Measurements from ENCODE around the gene MAPK8IP2. TPM values are rescaled to one million over a fixed set of nuclear protein-coding genes. Genes with fewer than 3 reads are reported as not detected.

The MAPK8IP2 gene
- total and polyA plus RNA-seq, 2 of the 13 experiments (the other 11 are each of a cell fraction or from before 2014, with no cell fraction given), result 1.3 to 2.6 TPM

DNA sequence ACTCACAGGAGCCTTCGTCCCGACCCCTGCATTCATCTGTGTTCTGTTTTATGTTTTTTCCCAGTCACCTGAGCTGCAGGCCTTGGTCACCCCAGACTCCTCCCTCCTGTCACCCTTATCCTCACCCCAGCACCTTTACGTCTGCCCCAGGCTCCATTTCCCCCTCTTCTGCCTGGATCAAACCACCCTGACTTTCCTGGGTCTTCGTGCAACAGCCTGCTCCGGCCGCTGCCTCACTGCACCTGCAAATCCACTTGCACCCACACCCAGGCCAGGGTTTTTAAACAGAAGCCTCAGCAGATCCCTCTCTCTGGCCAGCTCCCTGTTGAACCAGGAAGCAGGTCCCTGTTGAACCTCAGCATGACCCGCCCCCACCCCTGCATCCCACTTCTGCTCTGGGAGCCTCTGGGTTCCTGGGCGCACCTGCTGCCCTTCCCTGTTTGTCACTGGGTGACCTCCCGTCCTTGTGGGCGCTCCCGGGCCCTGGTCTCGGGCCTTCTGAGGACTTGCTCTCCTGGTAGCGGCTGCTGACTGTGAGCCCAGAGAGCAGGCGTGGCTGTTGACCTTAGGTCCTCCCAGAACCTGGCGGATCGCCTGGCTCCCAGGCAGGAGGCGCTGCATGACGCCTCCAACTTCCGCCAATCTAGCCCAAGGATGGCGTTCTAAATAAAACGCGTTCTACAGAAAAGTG, 12.8 kb downstream of the MAPK8IP2 start (continued):
- TF ChIP-seq HMGXB4 (CRISPR knock-in tag; IDR thresholded peaks at IDR 0.05; ENCODE audit: borderline replicate concordance in 1 of 2, low read depth in 1 of 2), result peak; percentile 67 to 70; a peak in 2 of 4 replicates
- TF ChIP-seq, protein P1, sequence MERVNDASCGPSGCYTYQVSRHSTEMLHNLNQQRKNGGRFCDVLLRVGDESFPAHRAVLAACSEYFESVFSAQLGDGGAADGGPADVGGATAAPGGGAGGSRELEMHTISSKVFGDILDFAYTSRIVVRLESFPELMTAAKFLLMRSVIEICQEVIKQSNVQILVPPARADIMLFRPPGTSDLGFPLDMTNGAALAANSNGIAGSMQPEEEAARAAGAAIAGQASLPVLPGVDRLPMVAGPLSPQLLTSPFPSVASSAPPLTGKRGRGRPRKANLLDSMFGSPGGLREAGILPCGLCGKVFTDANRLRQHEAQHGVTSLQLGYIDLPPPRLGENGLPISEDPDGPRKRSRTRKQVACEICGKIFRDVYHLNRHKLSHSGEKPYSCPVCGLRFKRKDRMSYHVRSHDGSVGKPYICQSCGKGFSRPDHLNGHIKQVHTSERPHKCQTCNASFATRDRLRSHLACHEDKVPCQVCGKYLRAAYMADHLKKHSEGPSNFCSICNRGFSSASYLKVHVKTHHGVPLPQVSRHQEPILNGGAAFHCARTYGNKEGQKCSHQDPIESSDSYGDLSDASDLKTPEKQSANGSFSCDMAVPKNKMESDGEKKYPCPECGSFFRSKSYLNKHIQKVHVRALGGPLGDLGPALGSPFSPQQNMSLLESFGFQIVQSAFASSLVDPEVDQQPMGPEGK (CRISPR knock-in tag; IDR thresholded peaks at IDR 0.05), result no peak
- TF ChIP-seq, protein P2, sequence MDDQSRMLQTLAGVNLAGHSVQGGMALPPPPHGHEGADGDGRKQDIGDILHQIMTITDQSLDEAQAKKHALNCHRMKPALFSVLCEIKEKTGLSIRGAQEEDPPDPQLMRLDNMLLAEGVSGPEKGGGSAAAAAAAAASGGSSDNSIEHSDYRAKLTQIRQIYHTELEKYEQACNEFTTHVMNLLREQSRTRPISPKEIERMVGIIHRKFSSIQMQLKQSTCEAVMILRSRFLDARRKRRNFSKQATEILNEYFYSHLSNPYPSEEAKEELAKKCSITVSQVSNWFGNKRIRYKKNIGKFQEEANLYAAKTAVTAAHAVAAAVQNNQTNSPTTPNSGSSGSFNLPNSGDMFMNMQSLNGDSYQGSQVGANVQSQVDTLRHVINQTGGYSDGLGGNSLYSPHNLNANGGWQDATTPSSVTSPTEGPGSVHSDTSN (CRISPR knock-in tag; IDR thresholded peaks at IDR 0.05; ENCODE audit: borderline replicate concordance), result no peak
- TF ChIP-seq, protein P3, sequence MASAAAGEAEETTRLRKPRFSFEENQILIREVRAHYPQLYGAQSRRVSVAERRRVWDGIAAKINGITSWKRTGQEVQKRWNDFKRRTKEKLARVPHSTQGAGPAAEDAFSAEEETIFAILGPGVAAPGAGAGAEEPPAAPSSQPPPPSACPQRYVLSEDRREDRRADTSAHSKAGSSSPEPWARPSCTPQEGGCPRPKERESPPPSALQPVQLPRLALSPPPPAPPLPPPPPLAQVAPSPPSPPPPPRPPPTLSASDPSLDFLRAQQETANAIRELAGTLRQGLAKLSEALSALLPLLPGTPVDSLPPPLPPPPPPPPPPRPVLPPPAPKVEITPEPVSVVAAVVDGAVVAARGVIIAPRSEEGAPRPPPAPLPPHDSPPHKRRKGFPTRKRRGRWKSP (CRISPR knock-in tag; IDR thresholded peaks at IDR 0.05), result no peak
- TF ChIP-seq, protein P4, sequence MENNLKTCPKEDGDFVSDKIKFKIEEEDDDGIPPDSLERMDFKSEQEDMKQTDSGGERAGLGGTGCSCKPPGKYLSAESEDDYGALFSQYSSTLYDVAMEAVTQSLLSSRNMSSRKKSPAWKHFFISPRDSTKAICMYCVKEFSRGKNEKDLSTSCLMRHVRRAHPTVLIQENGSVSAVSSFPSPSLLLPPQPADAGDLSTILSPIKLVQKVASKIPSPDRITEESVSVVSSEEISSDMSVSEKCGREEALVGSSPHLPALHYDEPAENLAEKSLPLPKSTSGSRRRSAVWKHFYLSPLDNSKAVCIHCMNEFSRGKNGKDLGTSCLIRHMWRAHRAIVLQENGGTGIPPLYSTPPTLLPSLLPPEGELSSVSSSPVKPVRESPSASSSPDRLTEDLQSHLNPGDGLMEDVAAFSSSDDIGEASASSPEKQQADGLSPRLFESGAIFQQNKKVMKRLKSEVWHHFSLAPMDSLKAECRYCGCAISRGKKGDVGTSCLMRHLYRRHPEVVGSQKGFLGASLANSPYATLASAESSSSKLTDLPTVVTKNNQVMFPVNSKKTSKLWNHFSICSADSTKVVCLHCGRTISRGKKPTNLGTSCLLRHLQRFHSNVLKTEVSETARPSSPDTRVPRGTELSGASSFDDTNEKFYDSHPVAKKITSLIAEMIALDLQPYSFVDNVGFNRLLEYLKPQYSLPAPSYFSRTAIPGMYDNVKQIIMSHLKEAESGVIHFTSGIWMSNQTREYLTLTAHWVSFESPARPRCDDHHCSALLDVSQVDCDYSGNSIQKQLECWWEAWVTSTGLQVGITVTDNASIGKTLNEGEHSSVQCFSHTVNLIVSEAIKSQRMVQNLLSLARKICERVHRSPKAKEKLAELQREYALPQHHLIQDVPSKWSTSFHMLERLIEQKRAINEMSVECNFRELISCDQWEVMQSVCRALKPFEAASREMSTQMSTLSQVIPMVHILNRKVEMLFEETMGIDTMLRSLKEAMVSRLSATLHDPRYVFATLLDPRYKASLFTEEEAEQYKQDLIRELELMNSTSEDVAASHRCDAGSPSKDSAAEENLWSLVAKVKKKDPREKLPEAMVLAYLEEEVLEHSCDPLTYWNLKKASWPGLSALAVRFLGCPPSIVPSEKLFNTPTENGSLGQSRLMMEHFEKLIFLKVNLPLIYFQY (CRISPR knock-in tag; IDR thresholded peaks at IDR 0.05; ENCODE audit: borderline replicate concordance), result no peak
- no peak for TF ChIP-seq FOXO1 (CRISPR knock-in tag; IDR thresholded peaks at IDR 0.05)
- no peak for TF ChIP-seq XBP1 (CRISPR knock-in tag; IDR thresholded peaks at IDR 0.05)
- no peak for TF ChIP-seq PRMT3 (CRISPR knock-in tag; IDR thresholded peaks at IDR 0.05; ENCODE audit: borderline replicate concordance, low read depth)
- TF ChIP-seq ZNF737 (CRISPR knock-in tag; IDR thresholded peaks at IDR 0.05; ENCODE audit: borderline replicate concordance), result no peak
- no peak for TF ChIP-seq ZNF572 (CRISPR knock-in tag; IDR thresholded peaks at IDR 0.05)
- no peak for TF ChIP-seq HES4 (CRISPR knock-in tag; IDR thresholded peaks at IDR 0.05; ENCODE audit: borderline replicate concordance)
- no peak for TF ChIP-seq ZNF703 (CRISPR knock-in tag; IDR thresholded peaks at IDR 0.05; ENCODE audit: borderline replicate concordance)
- TF ChIP-seq SKI (IDR thresholded peaks at IDR 0.05; ENCODE audit: partially characterized antibody), result no peak
- no peak for TF ChIP-seq PAF1 (CRISPR knock-in tag; IDR thresholded peaks at IDR 0.05)
- TF ChIP-seq SRSF9 (IDR thresholded peaks at IDR 0.05; ENCODE audit: borderline replicate concordance, insufficient read depth, low read depth, low read length, poor library complexity, severe bottlenecking), result no peak
- TF ChIP-seq, protein P5, sequence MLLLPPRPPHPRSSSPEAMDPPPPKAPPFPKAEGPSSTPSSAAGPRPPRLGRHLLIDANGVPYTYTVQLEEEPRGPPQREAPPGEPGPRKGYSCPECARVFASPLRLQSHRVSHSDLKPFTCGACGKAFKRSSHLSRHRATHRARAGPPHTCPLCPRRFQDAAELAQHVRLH (CRISPR knock-in tag; IDR thresholded peaks at IDR 0.05; ENCODE audit: borderline replicate concordance, low read depth), result no peak
